ENCODE data around the gene BICDL1. TPM values are rescaled to one million over a fixed set of nuclear protein-coding genes. Genes with fewer than 3 reads are reported as not detected.

Gene BICDL1
- total RNA-seq, 1 experiment from 2014 or later = 22.2 TPM

DNA sequence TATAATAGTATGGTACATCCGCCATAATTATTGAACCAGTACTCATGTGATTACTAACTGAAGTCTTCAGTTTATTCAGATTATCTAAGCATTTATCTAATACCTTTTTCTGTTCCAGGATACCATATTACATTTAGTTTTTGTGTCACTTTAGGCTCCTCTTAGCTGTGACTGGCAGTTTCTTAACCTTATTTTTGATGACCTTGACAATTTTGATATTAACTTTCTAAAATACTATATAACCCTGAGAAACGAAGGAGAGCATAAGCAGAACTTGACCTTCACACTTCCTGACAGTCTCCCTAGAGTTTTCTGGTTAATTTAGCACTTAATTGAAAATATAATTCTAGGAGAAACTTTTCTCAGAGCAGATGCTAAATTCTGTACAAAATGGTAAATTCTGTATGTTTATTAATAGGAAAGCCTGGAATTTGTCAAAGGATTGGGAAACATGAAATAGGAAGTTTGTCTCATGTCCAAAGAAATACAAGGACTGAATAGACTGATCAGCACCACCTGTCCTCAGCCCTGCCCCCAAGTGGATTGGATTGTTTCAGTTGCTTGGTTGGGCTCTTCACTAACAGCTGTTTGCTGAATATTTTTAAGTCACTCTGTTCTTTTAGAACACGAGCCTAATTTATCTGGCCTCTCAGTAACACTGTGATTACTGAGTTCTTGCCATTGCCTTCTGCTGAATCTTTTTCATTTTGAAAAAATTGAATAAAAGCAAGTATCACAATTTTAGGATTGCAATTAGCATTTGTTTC is 6.0 kb downstream of the BICDL1 start (continued):
- no peak for TF ChIP-seq SIN3A (IDR thresholded peaks at IDR 0.05; ENCODE audit: borderline replicate concordance, insufficient read depth, low read depth, low read length)

GRCh38 chr12:119996417-119996816 is 7.4 kb downstream of the BICDL1 start:
- in situ Hi-C loops (cut with HindIII; ENCODE audit: low pct_unique_long_range_greater_than_20kb, low sequenced_read_pairs) = no loop called here
- TF ChIP-seq REST (IDR thresholded peaks at IDR 0.05; ENCODE audit: insufficient read depth in 1 of 2, low read depth in 2 of 2, low read length in 1 of 2) (no peak), CTCF (IDR thresholded peaks at IDR 0.05) (no peak), POLR2AphosphoS5 (IDR thresholded peaks at IDR 0.05; ENCODE audit: low read depth, low read length) (no peak), TCF7L2 (IDR thresholded peaks at IDR 0.05; ENCODE audit: low read depth, low read length) (no peak), SIN3A (IDR thresholded peaks at IDR 0.05; ENCODE audit: borderline replicate concordance, insufficient read depth, low read depth, low read length) (no peak)
- ATAC-seq (no peak), DNase-seq (ENCODE audit: low read depth, low spot score) (no peak)
- Histone ChIP-seq H3K36me3 (ENCODE audit: control insufficient read depth, insufficient read depth, low read length) (no peaks in the 10 kb centered on the region), H3K27ac (ENCODE audit: low read length) (no peak overlapping the region), H3K9me3 (ENCODE audit: control insufficient read depth, insufficient read depth, low read depth, low read length) (no peaks in the 10 kb centered on the region), H3K4me1 (ENCODE audit: control insufficient read depth, insufficient read depth, low read length) (no peaks in the 10 kb centered on the region), H3K4me3 (ENCODE audit: low read depth in 2 of 2, low read length in 2 of 2) (no peak overlapping the region), H3K27me3 (ENCODE audit: control insufficient read depth, insufficient read depth, low read length) (no peaks in the 10 kb centered on the region)
- ChIA-PET CTCF (no interaction called here), POLR2A (no interaction called here)
- BruUV-seq (replicated peaks) = no TSS peak
- intact Hi-C loops (cut with micrococcal nuclease; ENCODE audit: unreplicated experiment) = no loop called here

GRCh38 chr12:119998471-119999245 is 9.6 kb downstream of the BICDL1 start:
- Histone ChIP-seq H3K9me3 (ENCODE audit: control insufficient read depth, insufficient read depth, low read depth, low read length) (no peaks in the 10 kb centered on the region), H3K27me3 (ENCODE audit: control insufficient read depth, insufficient read depth, low read length) (no peaks in the 10 kb centered on the region), H3K4me1 (ENCODE audit: control insufficient read depth, insufficient read depth, low read length) (no peaks in the 10 kb centered on the region), H3K36me3 (ENCODE audit: control insufficient read depth, insufficient read depth, low read length) (no peaks in the 10 kb centered on the region), H3K27ac (ENCODE audit: low read length) (no peak overlapping the region), H3K4me3 (ENCODE audit: low read depth in 2 of 2, low read length in 2 of 2) (no peak overlapping the region)
- ATAC-seq (no peak), DNase-seq (ENCODE audit: low read depth, low spot score) (no peak)
- intact Hi-C loops (cut with micrococcal nuclease; ENCODE audit: unreplicated experiment) (no loop called here), in situ Hi-C loops (cut with HindIII; ENCODE audit: low pct_unique_long_range_greater_than_20kb, low sequenced_read_pairs) (no loop called here)
- no TSS peak for BruUV-seq (replicated peaks)
- CTCF ChIA-PET = interaction anchor here (0.6 kb wide), 2 partner anchors 10 to 89 kb away, joined by 3 read pairs; partner anchors contain the start of gene BICDL1
- POLR2A ChIA-PET = no interaction called here
- TF ChIP-seq TCF7L2 (IDR thresholded peaks at IDR 0.05; ENCODE audit: low read depth, low read length) = no peak
- TF ChIP-seq SIN3A (IDR thresholded peaks at IDR 0.05; ENCODE audit: borderline replicate concordance, insufficient read depth, low read depth, low read length) = no peak
- no peak for TF ChIP-seq CTCF (IDR thresholded peaks at IDR 0.05)
- TF ChIP-seq POLR2AphosphoS5 (IDR thresholded peaks at IDR 0.05; ENCODE audit: low read depth, low read length) = no peak
- no peak for TF ChIP-seq REST (IDR thresholded peaks at IDR 0.05; ENCODE audit: insufficient read depth in 1 of 2, low read depth in 2 of 2, low read length in 1 of 2)

All from Panc1 (cell line).